Stimulated activated CD8-positive, alpha-beta memory T cell treated with anti-CD3 and anti-CD28 coated beads, Interleukin-12 subunit alpha, Interleukin-12 subunit beta, amount 100 ng/mL, for 24 hours (primary cell): ENCODE measurements around the gene MTMR10.

ENCODE experiments used
- DNase-seq: peaks from one replicate; pipeline ENCODE4 v3.0.0-alpha.2; 2020; ENCODE audit errors: extremely low read depth

Gene MTMR10

DNA sequence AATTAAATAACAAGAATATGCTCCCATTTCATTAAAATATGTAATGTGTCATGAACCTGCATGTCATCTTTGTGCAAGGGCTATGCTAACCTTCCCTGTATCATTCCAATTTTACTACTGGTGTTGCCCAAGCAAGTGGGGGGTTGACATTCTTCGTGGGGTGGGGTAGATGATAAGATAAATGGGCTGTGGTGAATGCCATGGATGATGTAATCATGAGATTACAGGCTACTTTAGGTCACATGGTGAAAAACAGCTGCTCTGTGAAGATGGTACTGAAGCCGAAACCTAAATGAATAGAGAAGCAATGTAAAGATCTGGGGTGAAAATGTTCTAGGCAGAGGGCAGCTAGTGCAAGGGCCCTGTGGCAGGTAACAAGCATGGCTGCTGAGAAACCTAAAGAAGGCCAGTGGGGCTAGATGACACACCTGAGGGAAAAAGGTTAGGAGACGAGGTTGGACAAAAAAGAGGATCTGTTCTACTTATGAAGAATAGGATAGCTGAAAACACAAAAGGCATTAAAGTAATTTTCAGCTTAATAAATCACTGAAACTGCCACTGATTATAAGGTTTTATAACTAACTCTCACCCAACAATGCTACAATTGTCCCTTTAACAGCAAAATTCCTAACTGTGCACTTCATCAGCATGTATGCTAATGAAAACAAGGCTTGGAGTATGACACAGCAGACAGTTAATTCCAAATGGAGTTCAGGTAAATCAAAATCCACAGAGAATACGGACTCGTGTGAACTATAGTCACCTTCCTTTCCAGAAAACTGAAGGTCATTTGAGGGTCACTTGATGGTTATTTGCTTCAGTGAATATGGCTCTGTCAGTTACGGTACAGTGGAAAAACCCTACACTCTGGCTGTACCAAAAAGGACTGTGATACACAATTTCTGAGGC is 35.0 kb downstream of the MTMR10 start:
- no peak for DNase-seq

DNA sequence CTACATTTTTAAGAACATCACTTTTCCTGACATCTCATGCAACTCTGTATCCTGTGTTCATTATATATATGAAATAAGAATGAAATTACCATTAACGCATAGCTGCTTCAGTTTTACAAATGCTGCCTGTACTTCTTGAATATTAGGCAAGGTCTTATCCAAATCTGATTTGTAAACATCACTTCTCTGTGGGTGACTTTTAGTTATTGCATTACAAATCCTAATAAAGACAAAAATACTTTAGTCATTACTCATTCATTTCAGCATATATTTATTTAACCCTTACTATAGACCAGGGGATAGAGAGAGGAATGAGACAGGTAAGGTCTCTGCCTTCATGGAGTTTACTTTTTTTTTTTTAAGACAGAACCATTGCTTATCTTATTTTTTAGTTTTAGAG is 36.8 kb downstream of the MTMR10 start:
- DNase-seq: no peak

DNA sequence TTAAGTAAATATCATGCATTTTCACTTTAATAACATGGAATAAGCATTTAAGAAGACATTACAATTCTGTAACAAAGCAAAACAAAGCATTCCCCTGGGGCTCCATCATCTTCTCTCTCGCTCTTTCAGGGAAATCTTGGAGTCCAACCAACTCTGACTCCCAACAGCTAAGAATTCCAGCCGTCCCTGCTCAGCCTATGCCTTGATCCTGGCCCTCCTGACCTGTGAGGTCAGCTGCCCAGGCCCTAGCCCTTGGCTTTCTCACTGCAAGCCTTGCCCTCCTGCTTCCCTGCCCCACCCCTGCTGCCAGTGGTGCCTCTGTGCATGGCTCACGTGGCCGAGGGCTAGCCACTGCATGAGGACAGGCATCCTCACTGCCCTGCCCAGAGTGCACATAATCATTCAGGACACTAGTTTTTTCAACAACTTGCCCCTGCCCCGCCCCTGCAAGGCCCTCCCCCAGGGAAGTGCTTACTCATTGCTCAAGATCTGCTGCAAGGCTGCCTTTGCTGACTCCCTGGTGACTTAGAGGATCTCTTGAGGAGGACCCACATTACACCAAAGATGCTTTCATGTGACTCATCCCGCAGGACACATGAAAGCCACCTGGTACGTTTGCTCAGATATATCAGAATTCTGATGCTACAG is 37.6 kb downstream of the MTMR10 start:
- no peak for DNase-seq

DNA sequence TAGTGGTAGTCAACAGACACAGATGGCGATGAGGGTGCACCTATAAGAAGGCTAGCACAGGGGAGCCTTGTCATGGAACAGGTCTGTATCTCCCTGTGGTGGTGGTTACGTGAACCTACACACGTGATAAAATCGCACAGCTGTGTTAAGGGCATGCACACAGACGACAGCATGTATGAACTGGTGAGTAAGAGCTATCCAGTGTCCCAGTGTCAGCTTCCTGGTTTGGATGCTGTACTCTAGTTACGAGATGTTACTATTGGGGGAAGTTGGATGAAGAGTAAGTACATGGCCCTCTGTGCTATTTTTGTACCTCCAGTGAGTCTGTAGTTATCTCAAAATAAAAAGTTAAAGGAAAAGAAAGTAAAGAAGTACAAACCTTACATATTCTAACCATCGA is 38.2 kb downstream of the MTMR10 start:
- DNase-seq: no peak

DNA sequence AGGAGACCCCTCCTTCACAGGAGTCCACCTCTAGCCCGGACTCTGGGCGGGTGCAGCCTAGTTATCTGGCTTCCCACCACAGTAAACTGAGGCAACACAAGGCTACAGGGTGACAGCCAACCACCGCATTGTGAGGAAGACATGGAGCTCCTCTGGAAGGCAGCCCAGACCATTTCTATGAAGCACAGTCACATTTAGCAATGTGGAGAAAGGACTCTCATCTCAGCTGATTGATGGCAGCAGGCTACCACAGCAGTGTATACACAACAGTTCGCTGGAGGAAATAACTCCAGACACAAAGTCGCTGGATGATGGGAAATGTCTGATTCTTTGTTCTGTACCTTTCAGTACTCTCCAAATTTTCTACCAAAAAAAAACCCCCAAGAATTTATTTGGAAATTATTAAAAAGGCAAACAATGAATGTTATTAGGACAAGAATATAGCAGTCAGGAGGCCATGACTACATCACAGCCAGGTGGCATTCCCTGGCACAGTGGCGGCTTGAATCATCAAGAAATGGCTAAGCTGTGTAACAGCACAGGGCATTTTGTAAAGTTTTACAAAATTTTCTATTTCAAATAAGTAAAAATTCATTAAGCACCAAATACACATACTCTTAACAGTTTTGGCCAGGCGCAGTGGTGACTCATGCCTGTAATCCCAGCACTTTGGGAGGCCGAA is 47.6 kb downstream of the MTMR10 start:
- no peak for DNase-seq

DNA sequence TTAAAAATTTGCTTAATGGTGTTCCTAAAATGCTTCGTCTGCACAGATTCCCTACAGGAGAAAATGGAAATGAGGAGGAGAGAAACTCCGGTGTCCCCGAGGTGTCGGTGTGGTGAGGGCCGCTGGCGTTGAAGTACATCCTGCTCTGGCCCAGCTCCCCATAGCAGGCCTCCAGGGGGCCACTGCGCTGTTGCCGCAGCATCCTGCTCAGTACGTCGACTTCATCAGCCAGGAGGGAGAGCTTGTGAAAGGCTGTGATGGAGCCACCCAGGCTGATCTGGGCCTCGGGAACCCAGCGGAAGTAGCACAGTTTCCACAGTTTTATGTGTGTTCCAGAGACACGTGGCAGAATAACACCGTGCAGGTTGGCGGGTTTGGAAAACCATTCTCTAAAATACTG is 49.9 kb downstream of the MTMR10 start:
- DNase-seq: no peak

DNA sequence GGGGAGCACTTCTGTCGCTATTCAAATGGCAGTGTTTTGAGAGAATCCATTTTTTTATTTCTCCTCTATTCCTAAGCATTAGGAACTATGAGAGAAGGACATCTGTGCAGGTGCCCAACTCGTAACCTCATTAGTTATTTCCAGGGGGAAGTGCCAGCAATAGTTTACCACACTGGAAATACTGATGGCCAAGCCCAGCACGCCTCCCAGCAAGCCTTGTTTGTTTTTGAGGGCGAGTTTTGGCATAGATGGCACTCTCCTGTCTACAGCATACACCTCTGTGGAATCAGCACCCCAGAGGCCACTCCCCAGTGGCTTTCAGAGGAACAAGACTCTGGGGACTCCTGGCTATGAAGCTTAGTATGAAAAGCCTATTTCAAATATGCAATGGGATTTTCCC is 51.1 kb downstream of the MTMR10 start:
- no peak for DNase-seq

DNA sequence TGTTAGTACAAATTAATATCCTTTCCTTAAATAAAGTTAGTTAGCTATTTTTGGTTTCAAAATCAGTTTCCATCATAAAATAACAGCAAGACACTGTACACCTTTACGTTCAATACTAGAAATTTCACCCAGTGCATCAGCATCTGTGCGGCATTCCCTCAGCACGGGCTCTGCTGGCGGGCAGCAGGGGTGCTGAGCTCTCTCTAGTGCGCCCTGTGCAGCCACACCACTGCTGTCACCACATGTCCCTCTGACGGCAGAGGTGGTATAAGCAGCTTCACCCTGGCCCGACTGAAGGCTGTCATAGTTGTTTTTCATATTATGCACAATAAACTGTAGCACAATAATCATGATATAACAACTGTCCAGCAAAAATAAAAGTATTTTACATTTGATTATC is 52.3 kb downstream of the MTMR10 start:
- no peak for DNase-seq

DNA sequence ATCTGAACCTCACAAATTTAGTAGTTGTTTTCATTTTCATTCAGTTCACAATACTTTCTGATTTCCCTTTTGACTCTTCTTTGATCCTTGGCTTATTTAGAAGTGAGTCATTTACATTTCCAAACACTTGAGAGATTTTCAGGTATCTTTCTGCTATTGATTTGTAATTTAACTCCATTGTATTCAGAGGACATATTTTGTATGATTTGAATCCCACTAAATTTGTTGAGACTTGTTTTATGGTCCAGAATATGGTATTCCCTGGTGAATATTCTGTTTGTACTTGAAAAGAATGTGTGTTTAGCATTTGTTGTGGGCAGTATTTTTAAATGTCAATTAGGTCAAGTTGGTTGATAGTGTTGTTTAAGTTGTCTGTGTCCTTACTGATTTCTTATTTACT is 58.1 kb downstream of the MTMR10 start:
- no peak for DNase-seq

DNA sequence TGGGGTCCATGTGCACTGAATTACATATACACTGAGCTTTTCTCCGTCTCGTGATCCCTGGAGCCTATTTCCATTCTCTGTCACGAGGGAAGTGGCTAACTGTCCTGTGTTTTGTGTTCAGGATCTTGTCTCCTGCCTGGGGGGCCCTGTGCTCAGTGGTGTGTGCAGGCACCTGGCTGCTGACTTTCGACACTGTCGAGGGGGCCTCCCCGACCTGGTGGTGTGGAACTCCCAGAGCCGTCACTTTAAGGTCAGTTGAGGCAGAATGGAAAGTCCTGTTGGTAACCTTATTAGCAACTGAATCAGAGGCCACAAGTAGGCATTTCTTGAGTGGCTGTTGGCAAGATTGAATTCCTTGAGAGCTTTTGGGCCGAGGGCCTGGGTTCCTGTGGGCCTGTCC is 61.0 kb downstream of the MTMR10 start:
- no peak for DNase-seq

DNA sequence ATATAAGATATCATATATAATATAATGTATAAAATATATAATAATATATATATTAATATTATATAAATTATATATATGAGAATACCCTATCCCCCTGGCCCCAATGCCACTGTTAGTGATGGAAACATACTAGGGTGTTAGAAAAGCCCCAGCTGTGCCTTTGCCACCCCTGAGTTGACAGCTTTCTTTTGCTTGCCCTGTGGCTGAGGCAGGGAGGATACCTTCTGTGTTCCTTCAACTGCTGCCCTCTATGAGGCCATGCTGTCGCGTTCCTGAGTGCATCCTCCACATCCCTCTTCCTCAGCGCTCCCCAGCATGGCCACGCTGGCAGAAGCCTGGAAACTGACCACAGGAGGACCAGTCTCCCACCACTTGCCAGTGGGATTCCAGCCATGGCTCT is 61.4 kb downstream of the MTMR10 start:
- no peak for DNase-seq

DNA sequence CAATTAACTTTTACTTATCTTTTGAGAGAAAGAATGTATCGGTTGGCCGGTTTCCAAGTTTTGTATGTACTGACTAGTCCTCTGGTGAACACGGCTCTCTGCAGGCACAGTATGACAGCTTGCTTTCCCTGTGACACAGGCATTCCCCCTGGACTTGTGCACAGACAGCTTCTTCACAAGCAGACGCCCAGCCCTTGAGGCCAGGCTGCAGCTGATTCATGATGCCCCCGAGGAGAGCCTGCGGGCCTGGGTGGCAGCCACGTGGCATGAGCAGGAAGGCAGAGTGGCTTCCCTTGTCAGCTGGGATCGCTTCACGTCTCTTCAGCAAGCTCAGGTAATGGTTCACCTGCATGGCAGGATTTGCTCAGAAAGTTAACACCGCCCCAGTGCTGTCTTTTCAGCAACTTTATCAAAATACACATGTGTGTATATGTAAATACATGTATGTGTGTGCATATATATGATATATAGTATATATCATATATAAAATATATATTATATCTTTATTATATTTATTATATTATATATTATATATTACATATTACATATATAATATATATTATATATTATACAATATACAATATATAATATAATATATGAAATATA is 62.3 kb downstream of the MTMR10 start:
- DNase-seq: no peak

DNA sequence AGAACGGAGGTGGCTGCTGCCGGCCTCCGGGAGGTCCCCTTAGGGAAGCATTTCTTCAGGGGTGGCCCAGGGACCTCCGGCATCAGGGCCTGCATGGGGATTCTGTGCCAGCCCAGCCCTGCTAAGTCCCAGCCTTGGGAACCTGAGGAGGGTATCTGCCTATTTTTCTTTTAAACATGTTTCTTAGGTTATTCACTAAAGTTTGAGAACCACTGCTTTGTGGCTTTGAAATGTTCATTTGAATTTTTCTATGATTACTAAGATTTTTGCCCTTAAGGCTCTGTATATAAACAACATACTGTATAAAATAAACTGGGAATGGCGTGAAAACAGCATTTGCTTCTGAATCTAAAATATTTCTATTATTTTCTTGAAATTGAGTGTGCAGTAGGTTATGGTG is 63.4 kb downstream of the MTMR10 start:
- DNase-seq: no peak

DNA sequence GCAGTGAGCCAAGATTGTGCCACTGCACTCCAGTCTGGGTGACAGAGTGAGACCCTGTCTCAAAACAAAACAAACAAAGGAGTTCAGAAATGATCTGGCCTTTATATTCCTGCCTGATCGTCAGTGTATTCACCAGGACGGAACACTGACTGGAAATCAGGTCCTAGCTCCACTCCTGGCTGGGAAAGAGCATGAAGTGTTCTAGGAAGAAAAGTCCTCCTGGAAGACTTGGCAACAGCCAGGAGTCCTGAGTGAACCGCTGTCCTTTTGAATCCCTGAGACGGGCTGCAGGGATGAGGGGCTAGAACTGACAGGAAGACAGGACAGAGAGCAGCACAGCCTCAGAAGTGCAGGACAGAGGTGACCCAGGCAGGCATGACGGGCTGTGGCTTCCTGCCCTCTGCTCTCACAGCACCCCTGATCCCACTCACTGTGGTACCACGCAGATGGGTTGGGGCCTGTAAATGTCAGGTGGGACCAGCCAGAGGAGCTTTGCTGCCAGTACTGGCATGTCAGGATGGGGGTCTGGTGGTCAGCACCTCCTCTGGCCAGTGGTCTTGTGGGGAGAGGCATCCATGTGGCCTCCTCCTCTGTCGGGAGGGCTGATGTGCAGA is 64.2 kb downstream of the MTMR10 start:
- DNase-seq: no peak

DNA sequence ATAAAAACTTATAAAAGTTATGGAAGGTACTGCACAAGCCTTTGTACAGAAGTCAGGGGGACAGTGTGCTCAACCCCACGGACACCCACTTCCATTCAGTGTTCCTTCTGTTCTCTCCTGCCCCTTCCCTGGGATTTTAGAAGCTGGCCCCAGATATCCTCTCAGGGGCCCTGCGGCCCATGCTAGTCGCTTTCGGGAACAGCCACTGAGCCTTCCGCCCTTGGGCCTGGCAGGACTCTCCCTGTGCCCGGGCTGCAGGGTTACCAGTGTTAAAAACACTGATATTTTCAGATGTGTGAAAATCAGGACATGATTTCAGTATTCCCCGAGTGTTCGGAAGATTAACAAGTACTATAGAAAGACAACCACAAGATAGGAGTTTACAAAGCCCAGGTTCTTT is 65.3 kb downstream of the MTMR10 start:
- no peak for DNase-seq

DNA sequence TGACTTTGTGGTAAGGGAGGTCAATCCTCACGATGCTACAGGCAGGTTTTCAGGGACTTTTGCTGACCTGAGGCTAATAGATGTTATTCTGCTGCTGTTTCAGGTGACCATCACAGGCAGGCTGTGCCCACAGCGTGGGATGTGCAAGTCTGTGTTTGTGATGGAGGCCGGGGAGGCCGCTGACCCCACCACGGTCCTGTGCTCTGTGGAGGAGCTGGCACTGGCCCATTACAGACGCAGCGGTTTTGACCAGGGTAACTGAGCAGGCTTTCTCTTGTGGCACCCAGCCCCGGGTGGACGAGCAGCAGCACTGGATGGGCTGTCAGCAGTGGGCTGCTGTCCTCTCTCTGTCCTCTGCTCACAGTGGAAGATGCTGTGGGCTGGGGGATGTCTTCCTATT is 65.7 kb downstream of the MTMR10 start:
- no peak for DNase-seq

DNA sequence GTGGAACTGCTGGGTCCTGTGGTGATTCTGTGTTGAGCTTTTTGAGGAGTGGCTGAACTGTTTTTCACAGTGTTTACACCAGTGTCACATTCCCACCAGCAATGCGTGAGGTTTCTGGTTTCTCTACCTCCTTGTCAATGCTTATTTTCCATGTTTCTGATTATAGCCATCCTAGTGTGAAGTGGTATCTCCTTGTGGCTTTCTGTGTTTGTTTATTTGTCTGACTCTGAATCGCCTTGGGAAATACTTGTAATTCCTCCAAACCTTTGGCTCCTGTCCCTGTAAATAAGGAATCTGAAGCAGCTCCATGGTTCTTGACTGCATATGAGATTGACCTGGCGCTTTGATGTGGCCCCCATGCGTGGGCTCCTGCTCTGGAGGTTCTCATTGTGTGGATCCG is 67.1 kb downstream of the MTMR10 start:
- DNase-seq: no peak

DNA sequence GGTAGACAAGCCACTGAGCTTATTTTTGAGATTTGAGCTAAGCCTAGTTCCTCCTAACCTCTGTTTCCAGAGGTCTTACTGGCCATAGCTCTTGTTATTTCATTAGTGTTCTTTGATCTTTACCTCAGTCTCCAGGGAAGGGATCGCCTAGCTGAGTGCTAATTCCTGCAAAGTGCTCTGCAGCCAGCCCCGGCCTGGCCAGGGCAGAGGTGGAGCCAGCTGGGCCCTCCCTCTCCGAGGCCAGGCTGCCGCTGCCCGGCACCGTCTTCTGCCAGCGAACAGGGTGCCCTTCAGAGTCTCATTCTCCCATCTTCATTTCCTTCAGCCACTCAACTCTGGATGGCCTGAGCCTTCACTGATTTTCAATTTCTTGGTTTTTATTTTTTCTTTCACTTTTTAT is 68.0 kb downstream of the MTMR10 start:
- no peak for DNase-seq

DNA sequence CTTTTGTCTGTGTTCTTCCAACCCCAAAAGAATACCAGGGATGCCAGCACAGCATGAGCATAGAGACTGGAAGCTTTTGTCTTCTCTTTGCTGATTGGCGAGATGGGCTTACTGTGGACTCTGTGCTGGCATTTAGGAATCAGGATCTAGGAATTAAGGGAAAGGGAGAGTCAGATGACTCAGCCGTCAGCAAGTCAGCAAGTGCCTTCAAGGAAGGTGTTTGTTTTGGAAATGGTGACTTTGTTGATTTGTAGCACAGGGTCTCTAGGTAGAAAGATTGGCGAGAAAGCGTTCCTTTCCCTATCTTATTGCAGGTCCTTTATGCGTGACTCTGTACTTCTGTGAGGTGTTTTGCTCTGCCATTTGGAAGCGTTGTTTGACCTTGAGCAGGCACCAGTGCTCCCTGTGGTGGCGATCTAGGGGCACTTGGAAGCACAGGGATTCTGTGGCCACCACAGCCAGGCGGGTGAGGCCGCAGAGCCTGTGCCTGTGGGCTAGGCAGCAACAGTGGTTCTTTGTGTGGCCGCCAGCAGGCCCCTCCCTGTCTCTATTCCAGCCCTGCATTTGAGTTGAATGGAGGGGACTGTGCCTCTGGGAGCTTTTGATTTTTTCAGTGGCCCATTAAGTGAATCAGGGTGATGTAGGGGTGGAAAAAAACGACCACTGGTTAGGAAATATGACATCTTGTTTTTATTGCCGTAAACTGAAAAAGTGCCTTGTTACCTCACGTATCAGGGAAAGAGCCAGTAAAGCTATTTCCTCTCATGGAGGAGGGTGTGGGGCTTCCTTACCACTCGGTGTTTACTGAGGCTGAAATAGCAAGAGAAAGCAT is 68.7 kb downstream of the MTMR10 start:
- no peak for DNase-seq

DNA sequence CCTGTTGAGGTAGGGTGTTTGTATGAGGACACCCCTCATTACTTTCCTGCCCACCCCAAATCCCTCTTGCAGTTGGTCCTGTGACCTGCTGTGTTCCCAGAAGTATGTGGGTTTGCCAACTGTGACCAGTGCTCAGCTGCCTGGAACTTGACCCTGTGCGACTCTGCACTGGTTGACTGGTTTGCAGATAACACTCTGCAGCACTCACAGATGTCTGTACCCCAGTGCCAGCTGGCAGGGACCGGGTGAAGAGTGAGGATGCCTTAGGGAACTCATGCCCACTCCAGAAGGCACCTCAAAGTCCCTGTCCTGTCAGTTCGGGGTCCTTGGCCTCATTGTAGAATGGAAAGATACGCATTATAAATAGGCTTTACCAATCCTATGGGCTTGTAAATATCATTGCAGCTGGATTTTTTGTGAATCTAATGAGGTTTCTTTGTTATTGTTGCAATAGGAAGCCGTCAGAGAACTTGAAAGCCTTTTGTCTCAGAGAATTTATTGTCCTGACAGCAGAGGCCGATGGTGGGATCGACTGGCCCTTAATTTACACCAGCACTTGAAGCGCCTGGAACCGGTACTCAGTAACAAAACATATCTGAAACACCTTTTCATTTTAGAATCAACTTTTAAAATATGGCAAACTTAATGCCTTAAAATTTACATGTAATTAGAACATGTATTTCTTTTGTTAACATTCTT is 69.5 kb downstream of the MTMR10 start:
- DNase-seq: no peak

DNA sequence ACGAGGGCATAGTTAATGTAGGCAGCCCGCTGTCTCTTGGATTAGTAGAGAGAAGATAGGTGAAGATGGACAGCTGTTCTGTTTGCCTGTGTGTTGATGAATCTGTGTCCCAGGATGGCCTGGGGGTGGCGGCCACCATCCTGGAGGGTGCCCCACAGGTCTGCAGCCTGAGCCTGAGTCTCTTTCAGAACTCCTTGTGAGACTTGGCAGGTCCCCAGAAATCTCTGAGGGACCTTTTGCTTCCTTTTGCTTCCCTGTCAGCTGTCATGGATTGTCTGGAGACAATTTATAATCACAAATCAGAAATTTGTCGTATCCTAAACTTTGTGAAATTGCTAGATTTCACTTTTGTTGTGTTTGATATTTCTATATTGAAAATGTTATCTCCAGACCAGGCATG is 70.3 kb downstream of the MTMR10 start:
- DNase-seq: no peak
